HG02943 (cell line): ENCODE data around the gene USP35.
A peak's percentile ranks its signal among the peaks of the same experiment; 100 is the strongest.

ENCODE experiments used
- ATAC-seq: cut with Tn5 transposase; IDR thresholded peaks from one replicate; pipeline ENCODE4 v1.9.1; 2021; ENCODE audit warnings: mild to moderate bottlenecking, low read depth, moderate library complexity; ENCODE audit not compliant: unreplicated experiment

Gene USP35, protein sequence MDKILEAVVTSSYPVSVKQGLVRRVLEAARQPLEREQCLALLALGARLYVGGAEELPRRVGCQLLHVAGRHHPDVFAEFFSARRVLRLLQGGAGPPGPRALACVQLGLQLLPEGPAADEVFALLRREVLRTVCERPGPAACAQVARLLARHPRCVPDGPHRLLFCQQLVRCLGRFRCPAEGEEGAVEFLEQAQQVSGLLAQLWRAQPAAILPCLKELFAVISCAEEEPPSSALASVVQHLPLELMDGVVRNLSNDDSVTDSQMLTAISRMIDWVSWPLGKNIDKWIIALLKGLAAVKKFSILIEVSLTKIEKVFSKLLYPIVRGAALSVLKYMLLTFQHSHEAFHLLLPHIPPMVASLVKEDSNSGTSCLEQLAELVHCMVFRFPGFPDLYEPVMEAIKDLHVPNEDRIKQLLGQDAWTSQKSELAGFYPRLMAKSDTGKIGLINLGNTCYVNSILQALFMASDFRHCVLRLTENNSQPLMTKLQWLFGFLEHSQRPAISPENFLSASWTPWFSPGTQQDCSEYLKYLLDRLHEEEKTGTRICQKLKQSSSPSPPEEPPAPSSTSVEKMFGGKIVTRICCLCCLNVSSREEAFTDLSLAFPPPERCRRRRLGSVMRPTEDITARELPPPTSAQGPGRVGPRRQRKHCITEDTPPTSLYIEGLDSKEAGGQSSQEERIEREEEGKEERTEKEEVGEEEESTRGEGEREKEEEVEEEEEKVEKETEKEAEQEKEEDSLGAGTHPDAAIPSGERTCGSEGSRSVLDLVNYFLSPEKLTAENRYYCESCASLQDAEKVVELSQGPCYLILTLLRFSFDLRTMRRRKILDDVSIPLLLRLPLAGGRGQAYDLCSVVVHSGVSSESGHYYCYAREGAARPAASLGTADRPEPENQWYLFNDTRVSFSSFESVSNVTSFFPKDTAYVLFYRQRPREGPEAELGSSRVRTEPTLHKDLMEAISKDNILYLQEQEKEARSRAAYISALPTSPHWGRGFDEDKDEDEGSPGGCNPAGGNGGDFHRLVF

DNA sequence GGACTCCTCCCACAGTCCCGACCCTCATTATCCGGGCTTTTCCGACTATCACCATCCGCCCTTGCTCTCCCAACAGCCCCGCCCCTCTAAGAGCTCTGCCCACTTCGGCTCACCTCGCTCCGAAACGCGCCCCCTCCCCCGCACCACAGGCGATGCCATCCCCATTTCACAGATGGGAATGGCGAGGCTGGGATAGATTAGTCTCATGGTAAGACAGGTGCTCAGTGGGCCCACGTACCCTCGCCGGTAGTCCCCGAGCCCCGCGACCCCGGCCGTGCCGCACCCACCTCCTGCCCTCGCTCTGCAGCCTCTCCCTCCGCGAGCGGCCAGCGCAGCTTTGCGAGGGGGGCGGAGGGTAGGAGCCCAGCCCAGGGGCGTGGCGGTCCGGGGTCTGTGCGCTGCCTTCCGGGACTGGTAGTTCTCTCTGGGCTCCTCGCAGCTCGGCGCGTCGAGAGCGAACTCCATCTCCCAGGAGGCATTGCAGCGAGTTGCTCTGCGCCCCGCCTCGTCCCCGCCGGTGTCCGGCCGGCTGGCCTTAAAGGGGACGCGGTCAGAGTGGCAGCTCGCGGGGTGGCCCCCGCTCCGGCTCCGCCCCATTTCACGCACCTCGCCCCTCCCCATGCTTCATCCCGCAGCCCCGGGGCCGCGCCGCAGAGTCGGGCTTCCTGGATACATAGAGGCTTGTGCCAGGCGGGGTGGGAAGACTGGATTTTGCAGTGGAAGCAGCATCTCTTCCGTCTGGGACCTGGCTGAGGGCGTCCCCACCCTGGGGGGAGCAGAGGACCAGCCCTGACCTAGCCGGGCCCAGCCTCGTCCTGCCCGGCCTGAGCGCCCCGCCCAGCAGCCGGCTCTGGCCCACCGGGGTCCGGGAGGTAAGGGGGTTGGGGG lies at the start of gene USP35, which contains the start of gene KCTD21:
USP35 (plus strand) TSS at position 634 of the 888 bp plus-strand sequence. CDS start 7,327 bp downstream, outside the sequence.
KCTD21 (minus strand) TSS at position 341 of the 888 bp plus-strand sequence. CDS start 14,072 bp downstream, outside the sequence.
- peak; percentile 96 for ATAC-seq

- ATAC-seq, result peak; percentile 83
Measured at GRCh38 chr11:78139422-78140391, 49.0 kb upstream of the USP35 start, which contains the start of gene ALG8. TSS of gene ALG8 (minus strand) at chr11:78139626. CDS start at chr11:78139588, 38 bp downstream.

GRCh38 chr11:78140392-78141077 lies 48.2 kb upstream of the USP35 start:
- ATAC-seq, result no peak

GRCh38 chr11:78145511-78146025 lies 43.2 kb upstream of the USP35 start:
- ATAC-seq, result no peak

GRCh38 chr11:78147807-78148206 lies 40.9 kb upstream of the USP35 start:
- no peak for ATAC-seq

DNA sequence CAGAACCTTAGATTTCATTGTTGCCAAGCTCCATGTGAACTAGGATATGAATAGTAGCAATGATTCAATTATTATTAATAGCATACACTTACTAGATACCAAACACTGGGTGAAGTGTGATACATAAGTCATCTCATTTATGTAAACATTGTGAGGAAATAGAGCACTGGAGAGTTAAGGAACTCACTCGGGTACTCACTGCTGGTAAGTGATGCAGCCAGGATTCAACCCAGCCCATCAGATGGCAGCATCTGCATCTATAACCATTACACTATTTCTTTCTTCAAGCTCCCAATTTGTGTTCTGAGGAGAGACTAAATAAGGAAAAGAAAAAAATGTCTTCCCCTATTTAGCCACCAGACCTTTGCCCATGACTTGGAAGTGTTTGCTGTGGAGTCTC lies 39.1 kb upstream of the USP35 start:
- no peak for ATAC-seq

DNA sequence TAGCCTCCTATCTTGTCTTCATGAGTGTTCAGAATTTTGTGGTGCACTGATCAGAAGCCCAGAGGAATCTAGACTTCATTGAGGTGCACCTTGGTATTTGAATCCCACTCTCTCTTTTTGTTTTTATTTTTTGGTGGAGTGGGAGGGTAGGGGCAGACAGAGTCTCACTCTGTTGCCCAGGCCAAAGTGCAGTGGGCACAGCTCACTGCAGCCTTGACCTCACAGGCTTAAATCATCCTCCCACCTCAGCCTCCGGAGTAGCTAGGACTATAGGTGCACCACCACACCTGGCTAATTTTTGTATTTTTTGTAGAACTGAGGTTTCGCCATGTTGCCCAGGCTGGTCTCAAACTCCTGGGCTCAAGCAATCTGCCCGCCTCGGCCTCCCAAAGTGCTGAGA lies 38.4 kb upstream of the USP35 start:
- no peak for ATAC-seq

DNA sequence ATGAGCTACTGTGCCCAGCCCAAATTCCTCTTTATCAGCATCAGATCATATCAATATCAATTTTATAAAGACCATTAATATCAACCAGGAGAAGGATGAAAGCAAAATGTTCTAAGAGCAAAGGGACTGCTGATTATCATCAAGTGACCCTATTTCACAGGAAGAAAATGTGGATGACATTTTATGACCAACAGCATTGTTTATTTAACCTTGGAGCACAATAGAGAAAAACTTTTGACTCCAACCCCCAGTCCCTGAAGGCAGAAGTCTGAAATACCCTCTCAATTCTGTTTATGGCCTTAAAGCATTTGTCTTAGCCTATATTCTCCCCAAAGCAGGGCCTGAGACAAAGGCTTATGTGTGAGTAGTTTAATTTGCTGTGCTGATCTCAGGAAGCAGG lies 38.0 kb upstream of the USP35 start:
- no peak for ATAC-seq

- no peak for ATAC-seq
Measured at GRCh38 chr11:78151804-78152203, 36.9 kb upstream of the USP35 start.

GRCh38 chr11:78156127-78156844 lies 32.4 kb upstream of the USP35 start:
- ATAC-seq, result no peak

DNA sequence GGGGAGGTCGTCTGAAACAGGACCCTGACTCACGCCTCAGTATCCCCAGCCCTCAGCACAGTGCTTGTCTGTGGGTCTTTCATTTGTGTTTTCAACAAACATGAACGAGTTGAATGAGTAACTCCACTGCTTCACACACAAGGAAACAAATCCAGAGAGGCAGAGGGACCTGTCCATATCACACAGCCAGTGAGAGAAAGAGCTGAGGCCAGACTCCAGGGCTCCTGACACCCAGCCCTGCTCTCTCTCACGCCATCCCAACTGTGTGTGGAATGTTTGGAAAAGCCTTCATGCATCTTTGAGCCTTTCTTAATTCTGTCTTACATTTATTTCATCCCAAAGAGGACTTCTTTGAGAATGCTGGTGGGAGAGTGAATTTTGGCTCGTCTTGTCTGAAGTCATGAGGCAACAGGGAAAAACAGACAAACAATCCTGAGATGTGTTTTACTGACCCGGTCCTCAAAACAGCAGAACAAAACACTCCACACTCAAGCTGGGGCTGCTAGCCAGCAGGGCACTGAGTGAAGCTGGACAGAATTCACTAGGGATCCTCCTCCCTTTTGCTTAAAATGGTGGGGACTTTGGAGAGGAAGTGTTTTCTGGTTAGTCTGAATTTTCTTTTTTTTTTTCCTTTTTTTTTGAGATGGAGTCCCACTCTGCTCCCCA lies 29.6 kb upstream of the USP35 start:
- no peak for ATAC-seq

DNA sequence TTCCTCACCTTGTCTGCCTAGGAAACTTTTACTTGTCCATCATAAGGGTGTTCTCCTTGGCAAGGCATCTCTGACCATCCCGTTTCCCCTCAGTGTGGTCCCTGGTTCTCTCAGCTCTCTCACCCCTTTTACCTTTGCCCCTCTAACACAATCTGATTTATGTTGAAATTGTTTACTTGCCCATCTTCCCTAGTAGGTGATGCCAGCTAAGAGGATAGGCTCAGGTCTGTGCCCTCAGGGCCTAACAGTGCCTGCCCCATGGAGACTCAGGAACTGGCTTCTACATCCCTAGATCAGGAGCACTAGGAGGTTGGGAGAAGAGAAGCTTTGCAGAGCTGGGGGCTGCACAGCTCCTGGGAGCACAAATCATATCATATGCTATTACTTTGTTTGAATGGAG lies 28.2 kb upstream of the USP35 start:
- ATAC-seq, result no peak

DNA sequence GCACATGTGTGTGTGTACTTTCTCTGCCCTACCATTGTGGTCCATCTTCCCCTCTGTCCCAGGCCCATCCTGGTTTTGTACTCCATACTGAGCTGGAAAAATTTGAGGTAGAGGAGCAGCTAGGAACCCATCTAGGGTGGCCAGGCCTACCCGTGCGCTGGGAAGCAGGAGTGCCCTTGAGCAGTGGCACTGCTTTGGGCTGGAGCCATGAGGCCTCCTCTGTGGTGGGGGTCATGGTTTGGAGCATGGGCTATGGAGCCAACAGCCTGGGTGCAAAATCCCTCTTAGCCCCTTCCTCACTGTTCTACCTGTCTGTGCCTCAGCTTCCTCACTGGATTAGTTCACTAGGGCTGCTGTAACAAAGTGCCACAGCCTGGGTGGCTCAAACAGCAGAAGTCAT lies 27.4 kb upstream of the USP35 start:
- ATAC-seq, result no peak

GRCh38 chr11:78161962-78162371 lies 26.8 kb upstream of the USP35 start:
- no peak for ATAC-seq

DNA sequence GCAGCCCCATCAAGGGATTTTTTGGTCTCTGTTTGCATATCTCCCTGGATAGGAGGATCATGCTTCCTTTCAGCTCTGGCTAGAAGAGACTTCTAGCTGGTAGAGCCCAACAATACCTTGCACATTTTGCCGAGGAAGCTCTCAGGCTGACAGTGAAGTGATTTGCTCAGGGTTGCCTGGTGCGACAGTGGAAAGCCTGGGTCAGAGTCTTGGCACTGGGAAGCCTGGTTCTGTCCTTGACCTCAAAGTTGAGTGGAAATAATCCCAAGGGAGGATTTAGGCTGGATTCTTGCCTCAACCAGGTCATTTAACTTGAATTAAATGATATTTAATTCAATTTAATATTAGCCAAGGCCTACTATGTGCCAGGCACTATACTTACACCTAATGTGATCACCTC lies 24.9 kb upstream of the USP35 start:
- no peak for ATAC-seq

GRCh38 chr11:78164471-78164870 lies 24.2 kb upstream of the USP35 start:
- no peak for ATAC-seq
